ENCODE data around the gene DLEC1. TPM values are rescaled to one million over a fixed set of nuclear protein-coding genes. Genes with fewer than 3 reads are reported as not detected.

Gene DLEC1
- total and polyA plus RNA-seq, 11 donors, result 0.06 to 1.3 (median 0.16) TPM; not detected in 1

- no peak overlapping the region for H3K27ac ChIP-seq
- DNase-seq (no peak), ATAC-seq (no peak)
- no peak overlapping the region for H3K4me3 ChIP-seq
- intact Hi-C loops (cut with DNase I), result no loop called here
- WGBS, 4 donors, result 81 to 91% (median 84%) methylated on average over 6 of the region's 6 CpGs
- no peaks in the 10 kb centered on the region for H3K36me3 ChIP-seq
- peaks cover 0 to 8% (median 0%) of the 10 kb centered on the region in 12 donors for H3K4me1 ChIP-seq
- H3K27me3 ChIP-seq, result peaks cover 0 to 6% (median 0%) of the 10 kb centered on the region in 9 donors
- TF ChIP-seq CTCF (IDR thresholded peaks at IDR 0.05), result no peak
- no peak for TF ChIP-seq POLR2A (IDR thresholded peaks at IDR 0.05)
- H3K9me3 ChIP-seq, result peaks cover 0 to 20% (median 2%) of the 10 kb centered on the region in 12 donors
Measured at GRCh38 chr3:38101811-38102443, 62.9 kb downstream of the DLEC1 start.

- intact Hi-C loops (cut with DNase I), result no loop called here
- Histone ChIP-seq H3K27ac (no peak overlapping the region), H3K4me1 (peaks cover 0 to 8% (median 0%) of the 10 kb centered on the region in 12 donors), H3K4me3 (no peak overlapping the region), H3K27me3 (peaks cover 0 to 6% (median 0%) of the 10 kb centered on the region in 9 donors), H3K36me3 (no peaks in the 10 kb centered on the region), H3K9me3 (peaks cover 0 to 20% (median 2%) of the 10 kb centered on the region in 12 donors)
- TF ChIP-seq CTCF (IDR thresholded peaks at IDR 0.05), result no peak
- TF ChIP-seq POLR2A (IDR thresholded peaks at IDR 0.05), result no peak
- WGBS, 4 donors, result 60 to 80% (median 67%) methylated on average over 1 of the region's 1 CpG
- no peak for DNase-seq
- ATAC-seq, result no peak
Measured at GRCh38 chr3:38102444-38102814, 63.4 kb downstream of the DLEC1 start.

- no peak overlapping the region for H3K4me3 ChIP-seq
- WGBS, 4 donors, result 53 to 72% (median 63%) methylated on average over 1 of the region's 1 CpG
Measured at GRCh38 chr3:38105525-38105924, 66.5 kb downstream of the DLEC1 start.

More at GRCh38 chr3:38105525-38105924, 66.5 kb downstream of the DLEC1 start:
- peaks cover 0 to 6% (median 0%) of the 10 kb centered on the region in 9 donors for H3K27me3 ChIP-seq
- DNase-seq (no peak), ATAC-seq (no peak)
- intact Hi-C loops (cut with DNase I), result no loop called here
- TF ChIP-seq POLR2A (IDR thresholded peaks at IDR 0.05) (no peak), CTCF (IDR thresholded peaks at IDR 0.05) (no peak)
- peaks cover 0 to 20% (median 2%) of the 10 kb centered on the region in 12 donors for H3K9me3 ChIP-seq
- peaks cover 0 to 15% (median 0%) of the 10 kb centered on the region in 12 donors for H3K4me1 ChIP-seq
- H3K36me3 ChIP-seq, result no peaks in the 10 kb centered on the region
- H3K27ac ChIP-seq, result no peak overlapping the region
